ENCODE results near the gene CDKL4. TPM values are rescaled to one million over a fixed set of nuclear protein-coding genes. Genes with fewer than 3 reads are reported as not detected.

Gene CDKL4
- total RNA-seq, 2 donors from 2014 or later: 0.64 TPM; not detected in 1

GRCh38 chr2:39264733-39265132 is 21.0 kb upstream of the CDKL4 start:
- Histone ChIP-seq H3K9ac (ENCODE audit: low read depth in 2 of 2, low read length in 2 of 2) (no peak overlapping the region), H3K27me3 (no peaks in the 10 kb centered on the region), H3K4me1 (no peaks in the 10 kb centered on the region), H3K4me3 (no peak overlapping the region), H3K27ac (no peak overlapping the region), H3K36me3 (no peaks in the 10 kb centered on the region), H3K9me3 (no peaks in the 10 kb centered on the region)
- no peak for TF ChIP-seq CTCF (IDR thresholded peaks at IDR 0.05)
- no peak for DNase-seq
- intact Hi-C loops (cut with DNase I): no loop called here

- no peak for TF ChIP-seq CTCF (IDR thresholded peaks at IDR 0.05)
- intact Hi-C loops (cut with DNase I): no loop called here
- DNase-seq: no peak
- no peaks in the 10 kb centered on the region for H3K36me3 ChIP-seq
- no peak overlapping the region for H3K4me3 ChIP-seq
- no peaks in the 10 kb centered on the region for H3K9me3 ChIP-seq
- H3K4me1 ChIP-seq: no peaks in the 10 kb centered on the region
- H3K27me3 ChIP-seq: no peaks in the 10 kb centered on the region
- no peak overlapping the region for H3K9ac ChIP-seq (ENCODE audit: low read depth in 2 of 2, low read length in 2 of 2)
- no peak overlapping the region for H3K27ac ChIP-seq
Observed at GRCh38 chr2:39260087-39260486, 16.3 kb upstream of the CDKL4 start.

- no peak for DNase-seq
- Histone ChIP-seq H3K4me3 (no peak overlapping the region), H3K27me3 (no peaks in the 10 kb centered on the region), H3K9ac (ENCODE audit: low read depth in 2 of 2, low read length in 2 of 2) (no peak overlapping the region), H3K4me1 (no peaks in the 10 kb centered on the region), H3K27ac (no peak overlapping the region), H3K9me3 (no peaks in the 10 kb centered on the region), H3K36me3 (peaks cover 6% of the 10 kb centered on the region)
- intact Hi-C loops (cut with DNase I): no loop called here
- no peak for TF ChIP-seq CTCF (IDR thresholded peaks at IDR 0.05)
Observed at GRCh38 chr2:39256040-39256439, 12.3 kb upstream of the CDKL4 start.

- no peaks in the 10 kb centered on the region for H3K4me1 ChIP-seq
- no peak overlapping the region for H3K4me3 ChIP-seq
- no peaks in the 10 kb centered on the region for H3K9me3 ChIP-seq
- H3K9ac ChIP-seq (ENCODE audit: low read depth in 2 of 2, low read length in 2 of 2): no peak overlapping the region
- no peaks in the 10 kb centered on the region for H3K27me3 ChIP-seq
- H3K27ac ChIP-seq: no peak overlapping the region
- intact Hi-C loops (cut with DNase I): no loop called here
- DNase-seq: no peak
- peaks cover 6% of the 10 kb centered on the region for H3K36me3 ChIP-seq
- TF ChIP-seq CTCF (IDR thresholded peaks at IDR 0.05): no peak
Observed at GRCh38 chr2:39252888-39253518, 9.2 kb upstream of the CDKL4 start.

GRCh38 chr2:39247512-39248043 is 3.8 kb upstream of the CDKL4 start:
- Histone ChIP-seq H3K9me3 (no peaks in the 10 kb centered on the region), H3K9ac (ENCODE audit: low read depth in 2 of 2, low read length in 2 of 2) (no peak overlapping the region), H3K36me3 (no peaks in the 10 kb centered on the region), H3K4me1 (no peaks in the 10 kb centered on the region), H3K27ac (no peak overlapping the region), H3K4me3 (no peak overlapping the region), H3K27me3 (no peaks in the 10 kb centered on the region)
- DNase-seq: no peak
- no peak for TF ChIP-seq CTCF (IDR thresholded peaks at IDR 0.05)
- intact Hi-C loops (cut with DNase I): no loop called here
